Measurements from ENCODE around the gene GRM4. TPM values are rescaled to one million over a fixed set of nuclear protein-coding genes. Genes with fewer than 3 reads are reported as not detected.
A peak's percentile ranks its signal among the peaks of the same experiment; 100 is the strongest.

Gene GRM4
- total RNA-seq, 6 experiments from 2014 or later: not detected

GRCh38 chr6:34155471-34156300 is 9.8 kb upstream of the GRM4 start:
- peaks cover 0 to 8% (median 0%) of the 10 kb centered on the region in 4 donors for H3K9me3 ChIP-seq
- DNase-seq: no peak
- ATAC-seq: no peak
- H3K4me3 ChIP-seq: no peak overlapping the region
- no peaks in the 10 kb centered on the region for H3K36me3 ChIP-seq
- H3K27ac ChIP-seq: no peak overlapping the region
- no peak for TF ChIP-seq POLR2A (IDR thresholded peaks at IDR 0.05)
- no peak for TF ChIP-seq CTCF (IDR thresholded peaks at IDR 0.05)
- no peaks in the 10 kb centered on the region for H3K4me1 ChIP-seq
- H3K27me3 ChIP-seq: peaks cover 0 to 9% of the 10 kb centered on the region in 2 donors
- intact Hi-C loops (cut with DNase I): loop anchor here in 1 of 2 donors (10.0 kb wide), 2 partner anchors 101 to 391 kb away; no protein-coding TSS in a partner anchor
- WGBS (ENCODE audit: insufficient coverage, low coverage, low lambda C conversion rate, missing lambda C conversion rate): 70% methylated on average over 9 of the region's 24 CpGs

GRCh38 chr6:34154668-34155447 is 9.0 kb upstream of the GRM4 start:
- H3K4me3 ChIP-seq: no peak overlapping the region
- no peaks in the 10 kb centered on the region for H3K36me3 ChIP-seq
- peaks cover 0 to 9% of the 10 kb centered on the region in 2 donors for H3K27me3 ChIP-seq
- H3K9me3 ChIP-seq: peaks cover 0 to 5% (median 0%) of the 10 kb centered on the region in 4 donors
- DNase-seq (peak in 1 of 3 donors; percentile 49), ATAC-seq (peak; percentile 71 to 89 (median 83))
- H3K4me1 ChIP-seq: no peaks in the 10 kb centered on the region
- H3K27ac ChIP-seq: no peak overlapping the region
- TF ChIP-seq CTCF (IDR thresholded peaks at IDR 0.05): peak; percentile 81 to 94 (median 93)
- TF ChIP-seq POLR2A (IDR thresholded peaks at IDR 0.05): no peak
- intact Hi-C loops (cut with DNase I): loop anchor here (5.0 to 10.0 kb wide), 3 partner anchors 100 to 390 kb away; no protein-coding TSS in a partner anchor
- WGBS (ENCODE audit: insufficient coverage, low coverage, low lambda C conversion rate, missing lambda C conversion rate): 8% methylated on average over 4 of the region's 61 CpGs

GRCh38 chr6:34152806-34153520 is 7.1 kb upstream of the GRM4 start:
- DNase-seq (no peak), ATAC-seq (no peak)
- no peaks in the 10 kb centered on the region for H3K4me1 ChIP-seq
- H3K9me3 ChIP-seq: no peaks in the 10 kb centered on the region
- intact Hi-C loops (cut with DNase I): loop anchor here (5.0 to 10.0 kb wide), 3 partner anchors 98 to 388 kb away; no protein-coding TSS in a partner anchor
- 92% methylated on average over 2 of the region's 10 CpGs for WGBS (ENCODE audit: insufficient coverage, low coverage, low lambda C conversion rate, missing lambda C conversion rate)
- no peaks in the 10 kb centered on the region for H3K36me3 ChIP-seq
- no peak overlapping the region for H3K4me3 ChIP-seq
- TF ChIP-seq POLR2A (IDR thresholded peaks at IDR 0.05): no peak
- TF ChIP-seq CTCF (IDR thresholded peaks at IDR 0.05): no peak
- H3K27ac ChIP-seq: no peak overlapping the region
- H3K27me3 ChIP-seq: peaks cover 0 to 9% of the 10 kb centered on the region in 2 donors

- Histone ChIP-seq H3K9me3 (no peaks in the 10 kb centered on the region), H3K27me3 (peaks cover 0 to 9% of the 10 kb centered on the region in 2 donors), H3K4me3 (no peak overlapping the region), H3K4me1 (no peaks in the 10 kb centered on the region), H3K27ac (no peak overlapping the region), H3K36me3 (no peaks in the 10 kb centered on the region)
- no peak for ATAC-seq
- DNase-seq: no peak
- intact Hi-C loops (cut with DNase I): loop anchor here (5.0 to 10.0 kb wide), 3 partner anchors 97 to 387 kb away; no protein-coding TSS in a partner anchor
- TF ChIP-seq CTCF (IDR thresholded peaks at IDR 0.05) (no peak), POLR2A (IDR thresholded peaks at IDR 0.05) (no peak)
- 47% methylated on average over 2 of the region's 9 CpGs for WGBS (ENCODE audit: insufficient coverage, low coverage, low lambda C conversion rate, missing lambda C conversion rate)
These were observed 6.2 kb upstream of the GRM4 start for GRCh38 chr6:34152042-34152524.

Measured in right lobe of liver (tissue), 6 donors.